GM19023 (cell line): Measurements from ENCODE around the gene DET1.
"Not testable (repeated sequence)": the region's sequence is repeated elsewhere in the genome, so short reads cannot be mapped to it uniquely, and the experiment has no call there.

ENCODE experiments used
- ATAC-seq: cut with Tn5 transposase; IDR thresholded peaks from one replicate; pipeline ENCODE4 v1.9.1; 2021; ENCODE audit warnings: mild to moderate bottlenecking, moderate library complexity; ENCODE audit not compliant: unreplicated experiment

Gene DET1

GRCh38 chr15:88541111-88541510 lies 5.4 kb downstream of the DET1 start:
- not testable (repeated sequence) for ATAC-seq

- not testable (repeated sequence) for ATAC-seq
Observed at GRCh38 chr15:88540350-88540749, 6.1 kb downstream of the DET1 start.

- no peak for ATAC-seq
Observed at GRCh38 chr15:88539441-88539840, 7.0 kb downstream of the DET1 start.

GRCh38 chr15:88538972-88539371 lies 7.5 kb downstream of the DET1 start:
- ATAC-seq, result no peak

GRCh38 chr15:88537591-88538317 lies 8.7 kb downstream of the DET1 start:
- no peak for ATAC-seq

- no peak for ATAC-seq
Observed at GRCh38 chr15:88535607-88536313, 10.7 kb downstream of the DET1 start.

- no peak for ATAC-seq
Observed at GRCh38 chr15:88535100-88535499, 11.4 kb downstream of the DET1 start.

- ATAC-seq, result no peak
Observed at GRCh38 chr15:88533376-88533775, 13.1 kb downstream of the DET1 start.

GRCh38 chr15:88529021-88529630 lies 17.4 kb downstream of the DET1 start:
- no peak for ATAC-seq

- ATAC-seq, result no peak
Observed at GRCh38 chr15:88526247-88526879, 20.1 kb downstream of the DET1 start.

- ATAC-seq, result no peak
Observed at GRCh38 chr15:88525418-88525817, 21.1 kb downstream of the DET1 start.

GRCh38 chr15:88524094-88524493 lies 22.4 kb downstream of the DET1 start:
- not testable (repeated sequence) for ATAC-seq

- no peak for ATAC-seq
Observed at GRCh38 chr15:88518903-88519302, 27.6 kb downstream of the DET1 start.

- ATAC-seq, result no peak
Observed at GRCh38 chr15:88513195-88513594, 33.3 kb downstream of the DET1 start.

GRCh38 chr15:88512601-88513000 lies 33.9 kb downstream of the DET1 start:
- no peak for ATAC-seq

- no peak for ATAC-seq
Observed at GRCh38 chr15:88512078-88512477, 34.4 kb downstream of the DET1 start.

GRCh38 chr15:88511161-88511560 lies 35.3 kb downstream of the DET1 start:
- ATAC-seq, result no peak

GRCh38 chr15:88509964-88510363 lies 36.5 kb downstream of the DET1 start:
- no peak for ATAC-seq

GRCh38 chr15:88509321-88509720 lies 37.2 kb downstream of the DET1 start:
- ATAC-seq, result no peak

- no peak for ATAC-seq
Observed at GRCh38 chr15:88506628-88507027, 39.9 kb downstream of the DET1 start.

- no peak for ATAC-seq
Observed at GRCh38 chr15:88505721-88506120, 40.8 kb downstream of the DET1 start.

GRCh38 chr15:88504445-88504844 lies 42.0 kb downstream of the DET1 start:
- ATAC-seq, result no peak
